Lower leg skin (tissue), 4 donors: ENCODE measurements around the gene NFKBIZ. TPM values are rescaled to one million over a fixed set of nuclear protein-coding genes. Genes with fewer than 3 reads are reported as not detected.

Experiments
- DNase-seq, 2 donors: peaks; one replicate each; pipeline ENCODE4 v3.0.0-alpha.2; 2019; ENCODE audit warnings: low spot score in 2 of 2
- H3K4me3 ChIP-seq: fragments of 200-600 bp; sonication (generic); 2 replicates; pipeline ENCODE4 v1.5.1; 2017; ENCODE audit warnings: mild to moderate bottlenecking, low read depth; ENCODE audit not compliant: poor library complexity, severe bottlenecking
- POLR2A ChIP-seq, 2 donors: fragments of 450-650 bp; IDR thresholded peaks; one replicate each; pipeline ENCODE4 v1.6.1; 2016 to 2017; ENCODE audit warnings: antibody characterized with exemption in 2 of 2, mild to moderate bottlenecking in 1 of 2, moderate library complexity in 1 of 2
- WGBS, 2 donors: methylation state at CpG; one replicate each; pipeline ENCODE4 v1.1.5; 2018; 5-methylcytosine and 5-hydroxymethylcytosine counted together
- intact Hi-C: fragments of 100-400 bp; cut with DNase I; formaldehyde crosslinking; loops from one replicate; pipeline ENCODE4 v1.15.0; 2023; ENCODE audit warnings: low total_unique reads
- total RNA-seq, 4 donors: library from RNA; depleted of rRNA; stranded (reverse); fragments of >200 nt; gene quantifications; one replicate each; pipeline ENCODE4 v1.1.0, GENCODE V29; 2016
- TF ChIP-seq, protein P1 (sequence below), 3 donors: fragments of 450-650 bp; IDR thresholded peaks; one replicate each; pipeline ENCODE4 v1.5.1; 2016; ENCODE audit warnings: antibody characterized with exemption in 3 of 3, mild to moderate bottlenecking in 3 of 3, moderate library complexity in 2 of 3

The NFKBIZ gene
- total RNA-seq, 4 donors from 2014 or later, result 155 to 440 (median 310) TPM

DNA sequence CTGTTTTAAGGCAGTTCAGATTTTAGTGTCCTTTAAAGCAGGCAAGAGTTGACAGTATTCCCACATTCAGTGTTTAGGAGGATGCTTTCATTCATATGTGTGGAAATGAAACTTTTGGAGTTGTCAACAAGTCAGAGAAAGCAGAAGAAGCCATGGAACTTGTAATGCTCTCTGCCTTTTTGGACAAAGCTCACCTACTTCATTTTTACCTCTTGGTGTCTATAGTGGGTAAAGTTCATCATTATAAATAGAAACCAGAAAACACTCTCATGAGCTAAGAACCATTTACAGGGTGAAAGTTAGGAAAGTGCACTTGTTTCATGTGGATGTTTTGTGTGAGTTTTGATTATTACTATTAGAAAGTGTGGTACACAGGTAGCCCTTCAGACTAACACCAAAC, 9.2 kb upstream of the NFKBIZ start:
- no peak for DNase-seq
- no peak overlapping the region for H3K4me3 ChIP-seq
- intact Hi-C loops, result no loop called here
- no peak for TF ChIP-seq POLR2A (IDR thresholded peaks at IDR 0.05)
- TF ChIP-seq, protein P1, sequence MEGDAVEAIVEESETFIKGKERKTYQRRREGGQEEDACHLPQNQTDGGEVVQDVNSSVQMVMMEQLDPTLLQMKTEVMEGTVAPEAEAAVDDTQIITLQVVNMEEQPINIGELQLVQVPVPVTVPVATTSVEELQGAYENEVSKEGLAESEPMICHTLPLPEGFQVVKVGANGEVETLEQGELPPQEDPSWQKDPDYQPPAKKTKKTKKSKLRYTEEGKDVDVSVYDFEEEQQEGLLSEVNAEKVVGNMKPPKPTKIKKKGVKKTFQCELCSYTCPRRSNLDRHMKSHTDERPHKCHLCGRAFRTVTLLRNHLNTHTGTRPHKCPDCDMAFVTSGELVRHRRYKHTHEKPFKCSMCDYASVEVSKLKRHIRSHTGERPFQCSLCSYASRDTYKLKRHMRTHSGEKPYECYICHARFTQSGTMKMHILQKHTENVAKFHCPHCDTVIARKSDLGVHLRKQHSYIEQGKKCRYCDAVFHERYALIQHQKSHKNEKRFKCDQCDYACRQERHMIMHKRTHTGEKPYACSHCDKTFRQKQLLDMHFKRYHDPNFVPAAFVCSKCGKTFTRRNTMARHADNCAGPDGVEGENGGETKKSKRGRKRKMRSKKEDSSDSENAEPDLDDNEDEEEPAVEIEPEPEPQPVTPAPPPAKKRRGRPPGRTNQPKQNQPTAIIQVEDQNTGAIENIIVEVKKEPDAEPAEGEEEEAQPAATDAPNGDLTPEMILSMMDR (IDR thresholded peaks at IDR 0.05), result no peak

- WGBS, 2 donors, result 87 to 88% methylated on average over 2 of the region's 2 CpGs
- TF ChIP-seq POLR2A (IDR thresholded peaks at IDR 0.05), result no peak
- TF ChIP-seq, protein P1 (IDR thresholded peaks at IDR 0.05), result no peak
- H3K4me3 ChIP-seq, result no peak overlapping the region
- intact Hi-C loops, result no loop called here
- no peak for DNase-seq
Measured at GRCh38 chr3:101842245-101842934, 6.9 kb upstream of the NFKBIZ start.

GRCh38 chr3:101842935-101843330, 6.4 kb upstream of the NFKBIZ start:
- no peak for DNase-seq
- TF ChIP-seq POLR2A (IDR thresholded peaks at IDR 0.05), result no peak
- TF ChIP-seq, protein P1 (IDR thresholded peaks at IDR 0.05), result no peak
- WGBS, 2 donors, result 95% methylated on average over 3 of the region's 3 CpGs
- H3K4me3 ChIP-seq, result no peak overlapping the region
- intact Hi-C loops, result no loop called here

DNA sequence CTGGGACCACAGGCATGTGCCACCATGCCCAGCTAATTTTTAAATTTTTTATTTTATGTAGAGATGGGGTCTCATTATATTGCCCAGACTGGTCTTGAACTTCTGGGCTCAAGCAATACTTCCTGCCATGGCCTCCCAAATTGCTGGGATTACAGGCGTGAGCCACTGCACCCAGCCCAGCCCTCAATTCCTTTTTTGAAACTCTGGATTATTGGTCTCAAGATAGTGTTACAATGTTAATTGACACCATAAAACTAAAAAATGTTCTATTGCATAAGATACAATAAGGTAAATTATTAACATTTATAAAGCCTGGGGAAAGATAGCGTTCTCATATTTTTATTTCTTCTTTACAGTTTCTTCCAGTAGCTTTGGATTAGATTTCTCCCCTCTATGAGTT, 3.9 kb upstream of the NFKBIZ start:
- 96 to 100% methylated on average over 2 of the region's 2 CpGs for WGBS, 2 donors

GRCh38 chr3:101846709-101847108, 2.6 kb upstream of the NFKBIZ start:
- 93% methylated on average over 2 of the region's 2 CpGs for WGBS, 2 donors
- DNase-seq, result no peak
- TF ChIP-seq, protein P1 (IDR thresholded peaks at IDR 0.05), result no peak
- no peak for TF ChIP-seq POLR2A (IDR thresholded peaks at IDR 0.05)
- intact Hi-C loops, result no loop called here
- H3K4me3 ChIP-seq, result no peak overlapping the region

More for the DNA sequence above, 3.9 kb upstream of the NFKBIZ start:
- no peak for TF ChIP-seq POLR2A (IDR thresholded peaks at IDR 0.05)
- TF ChIP-seq, protein P1 (IDR thresholded peaks at IDR 0.05), result no peak
- no peak overlapping the region for H3K4me3 ChIP-seq
- DNase-seq, result no peak
- intact Hi-C loops, result no loop called here

DNA sequence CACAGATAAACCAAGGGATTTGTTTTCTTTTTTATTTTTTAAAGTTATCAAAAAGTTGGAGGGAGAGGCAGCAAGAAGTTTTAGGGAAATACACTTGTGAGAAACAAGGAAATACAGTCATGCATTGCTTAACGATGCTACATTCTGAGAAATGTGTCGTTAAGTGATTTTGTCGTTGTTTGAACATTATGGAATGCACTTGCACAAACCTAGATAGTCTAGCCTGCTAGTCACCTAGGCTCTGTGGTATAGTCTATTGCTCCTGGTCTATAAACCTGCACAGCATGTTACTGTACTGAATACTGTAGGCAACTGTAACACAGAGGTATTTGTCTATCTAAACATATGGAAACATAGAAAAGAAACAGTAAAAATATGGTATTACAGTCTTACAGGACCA, 2.0 kb upstream of the NFKBIZ start:
- intact Hi-C loops, result no loop called here

More for the DNA sequence above, 2.0 kb upstream of the NFKBIZ start:
- no peak for TF ChIP-seq POLR2A (IDR thresholded peaks at IDR 0.05)
- TF ChIP-seq, protein P1 (IDR thresholded peaks at IDR 0.05), result no peak
- 78 to 82% methylated on average over 3 of the region's 3 CpGs for WGBS, 2 donors
- DNase-seq, result no peak
- H3K4me3 ChIP-seq, result no peak overlapping the region
